Osteoblast (primary cell): ENCODE data around the gene TEX11. TPM values are rescaled to one million over a fixed set of nuclear protein-coding genes. Genes with fewer than 3 reads are reported as not detected.
"Not testable (repeated sequence)": the region's sequence is repeated elsewhere in the genome, so short reads cannot be mapped to it uniquely, and the experiment has no call there.

Experiments
- DNase-seq: peaks from one replicate; pipeline ENCODE4 v3.0.0; 2011; ENCODE audit warnings: low spot score, mixed read lengths; ENCODE audit not compliant: insufficient read length; ENCODE audit errors: missing footprints
- H2AFZ ChIP-seq: 2 replicates; pipeline ENCODE4 v1.6.0; 2011; ENCODE audit warnings: mild to moderate bottlenecking, low read length
- H3K27ac ChIP-seq: 2 replicates; pipeline ENCODE4 v1.5.1; 2011; ENCODE audit warnings: mild to moderate bottlenecking, low read depth, low read length, moderate library complexity
- H3K27me3 ChIP-seq: 2 replicates; pipeline ENCODE4 v1.6.0; 2012; ENCODE audit warnings: mild to moderate bottlenecking, control low read depth, inconsistent platforms, low read length, moderate library complexity; ENCODE audit not compliant: insufficient read depth
- H3K36me3 ChIP-seq: 2 replicates; pipeline ENCODE4 v1.5.1; 2011; ENCODE audit warnings: mild to moderate bottlenecking, low read length, control low read depth, moderate library complexity; ENCODE audit not compliant: insufficient read depth
- H3K4me1 ChIP-seq: 2 replicates; pipeline ENCODE4 v1.5.1; 2011; ENCODE audit warnings: mild to moderate bottlenecking, low read length, control low read depth, moderate library complexity; ENCODE audit not compliant: insufficient read depth
- H3K4me2 ChIP-seq: 2 replicates; pipeline ENCODE4 v1.6.0; 2011; ENCODE audit warnings: mild to moderate bottlenecking, low read length; ENCODE audit not compliant: insufficient read depth
- H3K4me3 ChIP-seq: fragments of 200-600 bp; sonication (generic); 3 replicates; pipeline ENCODE4 v1.5.1; 2012; ENCODE audit warnings: mild to moderate bottlenecking, low read length, inconsistent platforms; ENCODE audit not compliant: insufficient read depth
- H3K79me2 ChIP-seq: 2 replicates; pipeline ENCODE4 v1.6.0; 2012; ENCODE audit warnings: mild to moderate bottlenecking, low read length, control low read depth, inconsistent platforms; ENCODE audit not compliant: insufficient read depth
- H3K9me3 ChIP-seq: 2 replicates; pipeline ENCODE4 v1.5.1; 2011; ENCODE audit warnings: low read depth, low read length, control low read depth
- H4K20me1 ChIP-seq: 2 replicates; pipeline ENCODE4 v1.6.0; 2012; ENCODE audit warnings: mild to moderate bottlenecking, low read length, control low read depth; ENCODE audit not compliant: insufficient read depth
- total RNA-seq: library from RNA; depleted of rRNA; stranded (reverse); fragments of >200 nt; gene quantifications from 2 replicates; pipeline ENCODE4 v1.2.3, GENCODE V29; 2012
- TF ChIP-seq, protein P1 (sequence below): IDR thresholded peaks from 2 replicates; pipeline ENCODE4 v1.5.1; 2011; ENCODE audit warnings: mild to moderate bottlenecking, low read depth, low read length, moderate library complexity; ENCODE audit errors: extremely low read depth

Gene TEX11
- total RNA-seq, 1 donor, result not detected

DNA sequence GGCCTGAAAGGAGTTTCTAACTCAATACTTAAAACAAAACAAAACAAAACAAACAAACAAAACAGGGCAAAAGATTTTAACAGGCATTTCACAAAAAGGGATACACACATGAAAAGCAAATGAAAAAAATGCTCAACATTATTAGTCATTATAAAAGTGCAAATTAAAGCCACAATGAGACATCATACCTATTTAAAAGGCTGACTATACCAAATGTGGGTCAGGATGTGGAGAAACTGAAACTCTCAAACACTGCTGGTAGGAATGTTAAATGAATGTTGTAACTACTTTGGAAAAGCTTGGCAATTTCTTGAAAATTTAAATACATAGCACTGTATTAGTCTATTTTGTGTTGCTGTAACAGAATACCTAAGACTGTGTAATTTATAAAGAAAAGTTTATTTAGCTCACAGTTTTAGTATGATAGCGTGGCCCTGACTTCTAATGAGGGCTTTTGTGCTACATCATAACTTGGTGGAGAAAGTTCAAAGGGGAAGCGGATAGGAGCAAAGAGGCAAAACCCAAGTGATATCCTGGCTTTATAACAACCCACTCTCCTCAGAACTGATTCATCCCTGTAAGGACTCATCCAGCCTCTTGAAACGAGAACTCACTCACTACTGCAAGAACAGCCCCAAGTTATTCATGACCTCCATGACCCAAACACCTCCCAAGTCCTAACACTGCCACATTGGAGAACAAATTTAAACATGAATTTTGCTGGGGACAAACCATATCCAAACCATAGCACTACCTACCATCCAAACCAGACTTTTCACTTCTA, 214.0 kb downstream of the TEX11 start:
- no peak for DNase-seq
- TF ChIP-seq, protein P1, sequence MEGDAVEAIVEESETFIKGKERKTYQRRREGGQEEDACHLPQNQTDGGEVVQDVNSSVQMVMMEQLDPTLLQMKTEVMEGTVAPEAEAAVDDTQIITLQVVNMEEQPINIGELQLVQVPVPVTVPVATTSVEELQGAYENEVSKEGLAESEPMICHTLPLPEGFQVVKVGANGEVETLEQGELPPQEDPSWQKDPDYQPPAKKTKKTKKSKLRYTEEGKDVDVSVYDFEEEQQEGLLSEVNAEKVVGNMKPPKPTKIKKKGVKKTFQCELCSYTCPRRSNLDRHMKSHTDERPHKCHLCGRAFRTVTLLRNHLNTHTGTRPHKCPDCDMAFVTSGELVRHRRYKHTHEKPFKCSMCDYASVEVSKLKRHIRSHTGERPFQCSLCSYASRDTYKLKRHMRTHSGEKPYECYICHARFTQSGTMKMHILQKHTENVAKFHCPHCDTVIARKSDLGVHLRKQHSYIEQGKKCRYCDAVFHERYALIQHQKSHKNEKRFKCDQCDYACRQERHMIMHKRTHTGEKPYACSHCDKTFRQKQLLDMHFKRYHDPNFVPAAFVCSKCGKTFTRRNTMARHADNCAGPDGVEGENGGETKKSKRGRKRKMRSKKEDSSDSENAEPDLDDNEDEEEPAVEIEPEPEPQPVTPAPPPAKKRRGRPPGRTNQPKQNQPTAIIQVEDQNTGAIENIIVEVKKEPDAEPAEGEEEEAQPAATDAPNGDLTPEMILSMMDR, result no peak
- Histone ChIP-seq H3K79me2 (no peaks in the 10 kb centered on the region), H2AFZ (no peak overlapping the region), H3K27ac (no peak overlapping the region), H3K27me3 (peaks cover 6% of the 10 kb centered on the region), H3K36me3 (no peaks in the 10 kb centered on the region), H3K4me2 (no peak overlapping the region), H3K4me3 (no peak overlapping the region), H4K20me1 (no peaks in the 10 kb centered on the region), H3K4me1 (no peaks in the 10 kb centered on the region), H3K9me3 (no peaks in the 10 kb centered on the region)

DNA sequence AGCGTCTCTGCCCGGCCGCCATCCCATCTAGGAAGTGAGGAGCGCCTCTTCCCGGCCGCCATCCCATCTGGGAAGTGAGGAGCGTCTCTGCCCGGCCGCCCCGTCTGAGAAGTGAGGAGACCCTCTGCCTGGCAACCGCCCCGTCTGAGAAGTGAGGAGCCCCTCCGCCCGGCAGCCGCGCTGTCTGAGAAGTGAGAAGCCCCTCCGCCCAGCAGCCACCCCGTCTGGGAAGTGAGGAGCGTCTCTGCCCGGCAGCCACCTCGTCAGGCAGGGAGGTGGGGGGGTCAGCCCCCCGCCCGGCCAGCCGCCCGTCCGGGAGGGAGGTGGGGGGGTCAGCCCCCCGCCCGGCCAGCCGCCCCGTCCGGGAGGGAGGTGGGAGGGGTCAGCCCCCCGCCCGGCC, 229.1 kb downstream of the TEX11 start:
- not testable (repeated sequence) for DNase-seq

DNA sequence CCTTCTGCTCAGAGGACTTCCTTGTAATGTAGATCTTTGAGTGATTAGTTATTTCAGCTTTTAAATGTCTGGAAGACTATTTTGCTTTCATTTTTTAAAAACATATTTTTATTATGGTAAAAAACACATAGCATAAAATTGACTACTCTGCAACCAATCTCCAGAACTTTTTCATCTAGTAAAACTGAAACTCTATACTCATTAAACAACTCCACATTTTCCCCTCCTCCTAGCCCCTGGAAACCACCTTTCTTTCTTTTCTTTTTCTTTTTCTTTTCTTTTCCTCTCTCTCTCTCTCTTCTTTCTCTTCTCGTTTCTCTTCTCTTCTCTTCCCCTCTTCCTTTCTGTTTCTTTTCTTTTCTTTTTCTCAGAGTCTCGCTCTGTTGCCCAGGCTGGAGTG, 233.2 kb downstream of the TEX11 start:
- H3K79me2 ChIP-seq, result no peaks in the 10 kb centered on the region
- no peaks in the 10 kb centered on the region for H3K27me3 ChIP-seq
- no peak overlapping the region for H3K4me2 ChIP-seq
- H3K27ac ChIP-seq, result no peak overlapping the region
- no peaks in the 10 kb centered on the region for H3K36me3 ChIP-seq
- TF ChIP-seq, protein P1, result no peak
- no peaks in the 10 kb centered on the region for H3K4me1 ChIP-seq
- no peak overlapping the region for H3K4me3 ChIP-seq
- peaks cover 3% of the 10 kb centered on the region for H4K20me1 ChIP-seq
- no peaks in the 10 kb centered on the region for H3K9me3 ChIP-seq
- H2AFZ ChIP-seq, result no peak overlapping the region
- DNase-seq, result no peak

More for the DNA sequence above, 229.1 kb downstream of the TEX11 start:
- H3K27ac ChIP-seq, H4K20me1 ChIP-seq, H3K4me3 ChIP-seq, H3K27me3 ChIP-seq, H3K79me2 ChIP-seq, H3K4me1 ChIP-seq, H2AFZ ChIP-seq, H3K9me3 ChIP-seq, H3K36me3 ChIP-seq, H3K4me2 ChIP-seq: not testable (repeated sequence)

DNA sequence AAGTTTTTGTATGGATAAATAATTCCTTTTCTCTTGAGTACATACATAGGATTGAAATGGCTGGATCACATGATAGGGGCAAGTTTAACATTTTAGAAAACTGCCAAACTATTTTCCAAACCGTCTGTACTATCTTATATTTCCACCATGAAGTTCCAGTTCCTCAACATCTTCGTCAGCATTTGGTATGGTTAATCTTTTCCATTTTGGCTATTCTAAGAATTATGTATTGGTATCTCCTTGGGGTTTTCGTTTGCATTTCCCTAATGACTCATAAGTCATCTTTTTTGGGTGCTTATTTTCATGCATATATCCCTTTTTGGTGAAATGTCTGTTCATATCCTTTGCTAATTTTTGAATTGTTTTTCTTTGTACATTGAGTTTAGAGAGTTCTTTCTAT, 236.2 kb downstream of the TEX11 start:
- TF ChIP-seq, protein P1, result no peak
- no peak for DNase-seq
- no peak overlapping the region for H3K4me2 ChIP-seq
- H3K4me3 ChIP-seq, result no peak overlapping the region
- H3K27me3 ChIP-seq, result peaks cover 5% of the 10 kb centered on the region
- H3K9me3 ChIP-seq, result no peaks in the 10 kb centered on the region
- no peaks in the 10 kb centered on the region for H3K79me2 ChIP-seq
- no peaks in the 10 kb centered on the region for H3K36me3 ChIP-seq
- H4K20me1 ChIP-seq, result peaks cover 3% of the 10 kb centered on the region
- H2AFZ ChIP-seq, result no peak overlapping the region
- no peak overlapping the region for H3K27ac ChIP-seq
- H3K4me1 ChIP-seq, result no peaks in the 10 kb centered on the region
